HUES48 (cell line): ENCODE results near the gene PI4KA.

Experiments used
- H3K27ac ChIP-seq: one replicate; pipeline ENCODE4 v1.7.0; 2013; ENCODE audit warnings: low read depth, low read length, inconsistent platforms
- H3K27me3 ChIP-seq: 2 replicates; pipeline ENCODE4 v1.6.1; 2013; ENCODE audit warnings: mild to moderate bottlenecking, low read length; ENCODE audit not compliant: control insufficient read depth, insufficient read depth
- H3K36me3 ChIP-seq: 2 replicates; pipeline ENCODE4 v1.6.1; 2013; ENCODE audit warnings: low read length; ENCODE audit not compliant: control insufficient read depth, insufficient read depth
- H3K4me1 ChIP-seq: 2 replicates; pipeline ENCODE4 v1.6.1; 2013; ENCODE audit warnings: mild to moderate bottlenecking, low read length; ENCODE audit not compliant: control insufficient read depth, insufficient read depth
- H3K4me3 ChIP-seq: 2 replicates; pipeline ENCODE4 v1.5.1; 2013; ENCODE audit warnings: mild to moderate bottlenecking, low read depth, low read length
- H3K9ac ChIP-seq: 2 replicates; pipeline ENCODE4 v1.6.1; 2013; ENCODE audit warnings: mild to moderate bottlenecking, low read depth, low read length, moderate library complexity
- H3K9me3 ChIP-seq: 2 replicates; pipeline ENCODE4 v1.6.1; 2013; ENCODE audit warnings: low read length; ENCODE audit not compliant: control insufficient read depth, insufficient read depth

PI4KA gene

GRCh38 chr22:20890975-20891374 is 32.4 kb upstream of the PI4KA start:
- Histone ChIP-seq H3K27me3 (no peaks in the 10 kb centered on the region), H3K9ac (no peak overlapping the region), H3K27ac (no peak overlapping the region), H3K4me1 (no peaks in the 10 kb centered on the region), H3K36me3 (peaks cover 21% of the 10 kb centered on the region), H3K4me3 (no peak overlapping the region), H3K9me3 (no peaks in the 10 kb centered on the region)

- H3K4me3 ChIP-seq = no peak overlapping the region
- no peak overlapping the region for H3K27ac ChIP-seq
- no peak overlapping the region for H3K9ac ChIP-seq
- H3K9me3 ChIP-seq = no peaks in the 10 kb centered on the region
- H3K4me1 ChIP-seq = peaks cover 3% of the 10 kb centered on the region; the same call in 1 of the 2 replicates
- H3K27me3 ChIP-seq = no peaks in the 10 kb centered on the region
- peaks cover 21% of the 10 kb centered on the region for H3K36me3 ChIP-seq
Observed at GRCh38 chr22:20889904-20890540, 31.4 kb upstream of the PI4KA start.

GRCh38 chr22:20889025-20889704 is 30.6 kb upstream of the PI4KA start:
- H3K9me3 ChIP-seq = no peaks in the 10 kb centered on the region
- peaks cover 3% of the 10 kb centered on the region; the same call in 1 of the 2 replicates for H3K4me1 ChIP-seq
- H3K36me3 ChIP-seq = peaks cover 21% of the 10 kb centered on the region

GRCh38 chr22:20887375-20887774 is 28.8 kb upstream of the PI4KA start:
- Histone ChIP-seq H3K27ac (no peak overlapping the region), H3K36me3 (peaks cover 27% of the 10 kb centered on the region), H3K9me3 (no peaks in the 10 kb centered on the region), H3K27me3 (no peaks in the 10 kb centered on the region), H3K4me3 (no peak overlapping the region), H3K4me1 (peaks cover 3% of the 10 kb centered on the region; the same call in 1 of the 2 replicates), H3K9ac (no peak overlapping the region)

More at GRCh38 chr22:20889025-20889704, 30.6 kb upstream of the PI4KA start:
- H3K27me3 ChIP-seq = no peaks in the 10 kb centered on the region
- H3K9ac ChIP-seq = no peak overlapping the region
- H3K4me3 ChIP-seq = no peak overlapping the region
- no peak overlapping the region for H3K27ac ChIP-seq

- H3K27ac ChIP-seq = no peak overlapping the region
- peaks cover 33% of the 10 kb centered on the region for H3K36me3 ChIP-seq
- H3K4me3 ChIP-seq = no peak overlapping the region
- H3K27me3 ChIP-seq = no peaks in the 10 kb centered on the region
- peaks cover 3% of the 10 kb centered on the region; the same call in 1 of the 2 replicates for H3K4me1 ChIP-seq
- H3K9ac ChIP-seq = no peak overlapping the region
- H3K9me3 ChIP-seq = no peaks in the 10 kb centered on the region
Observed at GRCh38 chr22:20885557-20886323, 27.1 kb upstream of the PI4KA start.

GRCh38 chr22:20885017-20885556 is 26.5 kb upstream of the PI4KA start:
- H3K27ac ChIP-seq = no peak overlapping the region
- H3K4me3 ChIP-seq = no peak overlapping the region
- H3K9me3 ChIP-seq = no peaks in the 10 kb centered on the region
- peaks cover 33% of the 10 kb centered on the region for H3K36me3 ChIP-seq
- peaks cover 3% of the 10 kb centered on the region; the same call in 1 of the 2 replicates for H3K4me1 ChIP-seq
- no peak overlapping the region for H3K9ac ChIP-seq
- no peaks in the 10 kb centered on the region for H3K27me3 ChIP-seq

- Histone ChIP-seq H3K36me3 (peaks cover 33% of the 10 kb centered on the region), H3K4me3 (no peak overlapping the region), H3K9ac (no peak overlapping the region), H3K4me1 (peaks cover 3% of the 10 kb centered on the region; the same call in 1 of the 2 replicates), H3K9me3 (no peaks in the 10 kb centered on the region), H3K27me3 (no peaks in the 10 kb centered on the region), H3K27ac (no peak overlapping the region)
Observed at GRCh38 chr22:20884454-20884853, 25.8 kb upstream of the PI4KA start.

- H3K36me3 ChIP-seq = peaks cover 20% of the 10 kb centered on the region
- no peaks in the 10 kb centered on the region for H3K27me3 ChIP-seq
- H3K4me3 ChIP-seq = no peak overlapping the region
Observed at GRCh38 chr22:20882855-20883254, 24.2 kb upstream of the PI4KA start.

GRCh38 chr22:20881869-20882815 is 23.5 kb upstream of the PI4KA start:
- Histone ChIP-seq H3K27ac (no peak overlapping the region), H3K27me3 (no peaks in the 10 kb centered on the region), H3K36me3 (peaks cover 13% of the 10 kb centered on the region), H3K4me1 (peaks cover 3% of the 10 kb centered on the region; the same call in 1 of the 2 replicates), H3K9me3 (no peaks in the 10 kb centered on the region), H3K4me3 (no peak overlapping the region), H3K9ac (no peak overlapping the region)

More at GRCh38 chr22:20882855-20883254, 24.2 kb upstream of the PI4KA start:
- Histone ChIP-seq H3K9me3 (no peaks in the 10 kb centered on the region), H3K9ac (no peak overlapping the region), H3K27ac (no peak overlapping the region), H3K4me1 (peaks cover 3% of the 10 kb centered on the region; the same call in 1 of the 2 replicates)

GRCh38 chr22:20881231-20881630 is 22.6 kb upstream of the PI4KA start:
- Histone ChIP-seq H3K4me3 (no peak overlapping the region), H3K9ac (no peak overlapping the region), H3K36me3 (peaks cover 11% of the 10 kb centered on the region), H3K4me1 (peaks cover 3% of the 10 kb centered on the region; the same call in 1 of the 2 replicates), H3K27me3 (no peaks in the 10 kb centered on the region), H3K27ac (no peak overlapping the region), H3K9me3 (no peaks in the 10 kb centered on the region)
